Neutrophil (primary cell): ENCODE data around the gene PDZRN3.

Experiments used
- H3K27ac ChIP-seq: fragments of 200-600 bp; sonication (generic); 2 replicates; pipeline ENCODE4 v1.5.1; 2016; ENCODE audit warnings: mild to moderate bottlenecking, moderate library complexity
- H3K27me3 ChIP-seq: fragments of 200-600 bp; sonication (generic); 2 replicates; pipeline ENCODE4 v1.6.0; 2016; ENCODE audit warnings: mild to moderate bottlenecking
- H3K36me3 ChIP-seq: fragments of 200-600 bp; sonication (generic); 2 replicates; pipeline ENCODE4 v1.5.1; 2017
- H3K4me1 ChIP-seq, 2 experiments: fragments of 200-600 bp in 1 of 2; sonication (generic) in 1 of 2; 1 replicate in 1 of 2; 2 replicates in 1 of 2; pipeline versions ENCODE4 v1.5.1 to v1.6.1; 2013 to 2016; ENCODE audit warnings: low read depth in 1 of 2, low read length in 1 of 2, mild to moderate bottlenecking in 1 of 2, moderate library complexity in 1 of 2; ENCODE audit not compliant: control insufficient read depth in 1 of 2, insufficient read depth in 1 of 2
- H3K4me3 ChIP-seq, 2 experiments: fragments of 200-600 bp in 1 of 2; sonication (generic) in 1 of 2; 1 replicate in 1 of 2; 2 replicates in 1 of 2; pipeline ENCODE4 v1.5.1; 2013 to 2016; ENCODE audit warnings: low read depth in 1 of 2, low read length in 1 of 2, mild to moderate bottlenecking in 1 of 2, moderate library complexity in 1 of 2
- H3K9me3 ChIP-seq: fragments of 200-600 bp; sonication (generic); 2 replicates; pipeline ENCODE4 v1.5.1; 2016
- CTCF ChIP-seq: fragments of 200-600 bp; sonication (generic); IDR thresholded peaks from 2 replicates; pipeline ENCODE4 v1.5.1; 2016; ENCODE audit warnings: antibody characterized with exemption

The PDZRN3 gene

GRCh38 chr3:73550032-73550431 lies 74.7 kb downstream of the PDZRN3 start:
- no peaks in the 10 kb centered on the region for H3K27me3 ChIP-seq
- no peak overlapping the region for H3K27ac ChIP-seq
- H3K36me3 ChIP-seq = no peaks in the 10 kb centered on the region
- TF ChIP-seq CTCF = no peak
- no peak overlapping the region for H3K4me3 ChIP-seq
- no peaks in the 10 kb centered on the region for H3K9me3 ChIP-seq
- H3K4me1 ChIP-seq = no peaks in the 10 kb centered on the region

GRCh38 chr3:73549051-73549600 lies 75.6 kb downstream of the PDZRN3 start:
- Histone ChIP-seq H3K4me1 (no peaks in the 10 kb centered on the region), H3K27me3 (no peaks in the 10 kb centered on the region), H3K4me3 (no peak overlapping the region), H3K9me3 (no peaks in the 10 kb centered on the region), H3K27ac (no peak overlapping the region), H3K36me3 (no peaks in the 10 kb centered on the region)
- no peak for TF ChIP-seq CTCF

GRCh38 chr3:73548436-73548835 lies 76.3 kb downstream of the PDZRN3 start:
- no peak for TF ChIP-seq CTCF
- H3K9me3 ChIP-seq = no peaks in the 10 kb centered on the region
- no peaks in the 10 kb centered on the region for H3K27me3 ChIP-seq
- no peaks in the 10 kb centered on the region for H3K36me3 ChIP-seq
- no peak overlapping the region for H3K4me3 ChIP-seq
- no peak overlapping the region for H3K27ac ChIP-seq
- H3K4me1 ChIP-seq = no peaks in the 10 kb centered on the region

- no peaks in the 10 kb centered on the region for H3K36me3 ChIP-seq
- no peak for TF ChIP-seq CTCF
- no peaks in the 10 kb centered on the region for H3K9me3 ChIP-seq
- no peak overlapping the region for H3K4me3 ChIP-seq
- no peaks in the 10 kb centered on the region for H3K4me1 ChIP-seq
- no peaks in the 10 kb centered on the region for H3K27me3 ChIP-seq
- no peak overlapping the region for H3K27ac ChIP-seq
Measured at GRCh38 chr3:73547427-73548248, 77.1 kb downstream of the PDZRN3 start.

- H3K9me3 ChIP-seq = no peaks in the 10 kb centered on the region
- H3K4me1 ChIP-seq = no peaks in the 10 kb centered on the region
- no peaks in the 10 kb centered on the region for H3K27me3 ChIP-seq
- H3K4me3 ChIP-seq = no peak overlapping the region
- no peaks in the 10 kb centered on the region for H3K36me3 ChIP-seq
- H3K27ac ChIP-seq = no peak overlapping the region
- no peak for TF ChIP-seq CTCF
Measured at GRCh38 chr3:73546961-73547360, 77.8 kb downstream of the PDZRN3 start.
